Omental fat pad (tissue), 4 donors: ENCODE results near the gene CACNA1G. TPM values are rescaled to one million over a fixed set of nuclear protein-coding genes. Genes with fewer than 3 reads are reported as not detected.

Experiments
- ATAC-seq: fragments of 150-250 bp; one replicate; pipeline ENCODE4 v1.9.1; 2016; ENCODE audit warnings: mild to moderate bottlenecking, moderate library complexity; ENCODE audit not compliant: low FRiP score
- DNase-seq: peaks from one replicate; pipeline ENCODE4 v3.0.0-alpha.2; 2019; ENCODE audit warnings: low spot score
- total RNA-seq, 4 donors: library from RNA; depleted of rRNA; stranded (reverse); fragments of >200 nt; gene quantifications; one replicate each; pipeline ENCODE4 v1.1.0, GENCODE V29; 2016
- TF ChIP-seq, protein P1 (sequence below), 3 donors: fragments of 450-650 bp; IDR thresholded peaks; one replicate each; pipeline ENCODE4 v1.5.1; 2016 to 2017; ENCODE audit warnings: antibody characterized with exemption in 3 of 3, mild to moderate bottlenecking in 3 of 3, moderate library complexity in 2 of 3

Gene CACNA1G
- total RNA-seq, 4 donors from 2014 or later: 0.32 to 3.8 (median 1.2) TPM

DNA sequence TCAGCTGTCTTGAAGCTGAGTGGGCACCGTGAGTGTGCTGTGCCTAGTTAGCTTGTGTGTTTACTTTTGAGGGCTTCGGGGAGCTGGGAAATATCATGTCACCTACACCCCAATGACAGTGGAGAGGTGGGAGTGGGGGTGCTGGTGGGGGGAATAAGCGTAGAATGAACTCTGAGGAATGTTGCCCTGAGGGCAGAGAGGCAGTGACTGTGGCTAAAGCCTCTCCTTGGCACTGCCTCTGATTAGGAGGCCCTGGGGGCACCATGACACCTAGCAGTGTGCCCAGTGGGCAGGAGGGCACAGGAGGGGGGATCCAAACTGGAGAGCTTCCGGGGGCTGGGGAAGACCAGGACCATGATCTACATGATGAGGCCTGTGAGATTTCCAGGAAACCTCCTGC lies 24.8 kb downstream of the CACNA1G start:
- no peak for ATAC-seq

GRCh38 chr17:50585891-50586290 lies 25.4 kb downstream of the CACNA1G start:
- ATAC-seq: no peak
- TF ChIP-seq, protein P1, sequence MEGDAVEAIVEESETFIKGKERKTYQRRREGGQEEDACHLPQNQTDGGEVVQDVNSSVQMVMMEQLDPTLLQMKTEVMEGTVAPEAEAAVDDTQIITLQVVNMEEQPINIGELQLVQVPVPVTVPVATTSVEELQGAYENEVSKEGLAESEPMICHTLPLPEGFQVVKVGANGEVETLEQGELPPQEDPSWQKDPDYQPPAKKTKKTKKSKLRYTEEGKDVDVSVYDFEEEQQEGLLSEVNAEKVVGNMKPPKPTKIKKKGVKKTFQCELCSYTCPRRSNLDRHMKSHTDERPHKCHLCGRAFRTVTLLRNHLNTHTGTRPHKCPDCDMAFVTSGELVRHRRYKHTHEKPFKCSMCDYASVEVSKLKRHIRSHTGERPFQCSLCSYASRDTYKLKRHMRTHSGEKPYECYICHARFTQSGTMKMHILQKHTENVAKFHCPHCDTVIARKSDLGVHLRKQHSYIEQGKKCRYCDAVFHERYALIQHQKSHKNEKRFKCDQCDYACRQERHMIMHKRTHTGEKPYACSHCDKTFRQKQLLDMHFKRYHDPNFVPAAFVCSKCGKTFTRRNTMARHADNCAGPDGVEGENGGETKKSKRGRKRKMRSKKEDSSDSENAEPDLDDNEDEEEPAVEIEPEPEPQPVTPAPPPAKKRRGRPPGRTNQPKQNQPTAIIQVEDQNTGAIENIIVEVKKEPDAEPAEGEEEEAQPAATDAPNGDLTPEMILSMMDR (IDR thresholded peaks at IDR 0.05): no peak
- DNase-seq: no peak

More for the DNA sequence above, 24.8 kb downstream of the CACNA1G start:
- TF ChIP-seq, protein P1 (IDR thresholded peaks at IDR 0.05): no peak
- no peak for DNase-seq

DNA sequence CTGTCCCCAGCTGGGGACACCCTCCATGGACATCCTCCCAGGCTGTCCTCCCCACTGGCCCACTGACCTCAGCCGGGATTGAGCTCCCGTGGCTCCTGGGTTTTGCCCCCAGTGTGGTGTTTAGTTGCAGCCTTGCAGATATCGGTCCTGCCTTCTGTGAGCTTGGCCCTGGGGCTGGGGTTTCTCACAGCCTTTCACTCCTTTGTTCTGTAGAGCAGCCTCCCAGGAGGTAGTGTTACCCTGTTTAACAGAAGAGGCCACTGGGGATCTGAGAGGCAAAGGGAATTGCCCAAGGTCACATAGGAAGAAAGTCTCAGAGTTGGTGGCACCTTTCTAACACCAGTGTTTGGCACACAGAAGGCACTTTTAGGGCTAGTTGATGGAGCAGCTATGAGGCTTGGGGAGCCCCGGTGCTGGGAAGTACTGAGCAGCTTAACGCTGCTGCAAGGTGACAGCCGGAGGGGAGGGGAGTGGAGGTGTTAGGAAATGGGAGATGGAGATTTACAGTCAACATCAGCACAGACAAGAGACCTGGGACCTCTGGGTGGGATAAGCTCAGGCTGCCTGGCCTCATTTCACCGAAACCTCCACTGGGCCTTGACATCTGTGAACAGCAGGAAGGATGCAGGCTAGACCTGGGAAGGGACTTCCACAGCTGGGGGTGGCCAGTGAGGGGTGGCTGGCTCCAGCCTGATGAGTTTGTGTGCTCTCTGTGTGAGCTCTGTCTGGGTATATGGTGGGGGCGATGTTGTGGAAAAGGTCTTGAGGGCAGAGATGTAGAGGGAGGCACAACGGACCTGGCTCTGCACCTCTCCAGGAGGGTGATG lies 26.1 kb downstream of the CACNA1G start:
- DNase-seq: no peak
- TF ChIP-seq, protein P1 (IDR thresholded peaks at IDR 0.05): no peak
- no peak for ATAC-seq

GRCh38 chr17:50587571-50587970 lies 27.1 kb downstream of the CACNA1G start:
- DNase-seq (no peak), ATAC-seq (no peak)
- TF ChIP-seq, protein P1 (IDR thresholded peaks at IDR 0.05): no peak

DNA sequence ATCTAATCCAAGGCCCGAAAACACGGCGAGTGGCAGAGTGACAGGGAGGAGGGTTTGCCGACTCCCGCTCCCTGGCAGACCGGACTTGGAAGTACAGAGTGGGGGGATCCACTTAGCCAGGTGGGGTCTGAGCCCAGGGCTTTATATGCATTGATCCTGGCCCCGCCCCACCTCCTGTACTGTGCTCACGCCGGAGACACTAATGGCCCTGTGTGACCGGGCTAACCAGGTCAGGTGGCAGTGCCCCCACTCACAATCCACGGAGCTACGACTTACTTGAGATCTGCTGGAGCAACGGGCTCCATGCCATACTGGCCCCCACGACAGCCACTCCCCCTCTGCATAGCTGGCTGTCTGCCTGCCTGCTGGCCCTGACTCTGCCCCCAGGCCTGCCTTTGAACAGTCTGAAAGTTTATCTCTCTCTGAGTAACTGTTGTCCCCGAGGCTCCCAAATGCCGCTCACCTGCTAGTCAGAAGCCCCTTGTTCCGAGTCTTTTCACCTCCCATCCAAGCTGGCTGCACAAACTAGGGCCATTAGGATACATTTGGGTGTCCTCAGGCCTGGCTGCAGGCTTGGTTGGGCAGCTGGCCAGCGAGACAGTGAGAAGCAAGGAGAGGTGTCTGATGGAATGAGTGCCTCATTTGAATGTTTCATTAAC lies 28.0 kb downstream of the CACNA1G start:
- DNase-seq: no peak
- TF ChIP-seq, protein P1 (IDR thresholded peaks at IDR 0.05): no peak
- ATAC-seq: no peak

DNA sequence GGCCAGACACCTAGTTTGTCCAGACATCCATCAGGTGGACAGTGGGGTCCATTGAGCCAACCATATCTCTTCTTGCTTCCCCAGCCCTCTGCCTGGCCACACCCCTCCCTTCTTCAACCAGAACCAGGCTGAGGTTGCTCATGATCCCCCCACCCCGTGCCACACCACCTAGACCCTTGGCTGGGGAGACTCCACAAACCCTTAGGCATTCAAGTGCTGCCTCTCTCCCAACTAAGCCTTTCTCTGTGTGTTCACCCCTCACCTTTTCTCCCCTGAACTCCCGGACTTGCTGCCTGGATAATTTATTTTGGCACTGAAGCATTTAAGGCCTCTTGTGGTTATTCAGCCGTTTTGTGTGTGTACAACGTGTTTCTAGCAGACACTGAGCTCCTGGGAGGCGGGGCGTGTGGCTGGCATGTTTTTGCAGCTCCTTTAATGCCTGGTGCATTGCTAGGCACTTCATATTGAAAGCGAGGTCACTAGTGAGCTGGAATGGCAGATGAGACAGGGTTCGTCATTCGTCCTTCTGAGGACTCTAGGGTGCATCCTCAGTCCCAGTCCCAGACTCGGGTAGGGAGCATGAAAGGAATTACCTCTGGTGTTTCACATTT lies 28.7 kb downstream of the CACNA1G start:
- no peak for ATAC-seq
- TF ChIP-seq, protein P1 (IDR thresholded peaks at IDR 0.05): no peak

More for the DNA sequence above, 28.7 kb downstream of the CACNA1G start:
- DNase-seq: no peak
